ENCODE measurements around the gene TANK. TPM values are rescaled to one million over a fixed set of nuclear protein-coding genes. Genes with fewer than 3 reads are reported as not detected.
"Not testable (repeated sequence)": the region's sequence is repeated elsewhere in the genome, so short reads cannot be mapped to it uniquely, and the experiment has no call there.

The TANK gene
- total RNA-seq, 6 donors from 2014 or later, result 41.9 to 214 (median 75.0) TPM

DNA sequence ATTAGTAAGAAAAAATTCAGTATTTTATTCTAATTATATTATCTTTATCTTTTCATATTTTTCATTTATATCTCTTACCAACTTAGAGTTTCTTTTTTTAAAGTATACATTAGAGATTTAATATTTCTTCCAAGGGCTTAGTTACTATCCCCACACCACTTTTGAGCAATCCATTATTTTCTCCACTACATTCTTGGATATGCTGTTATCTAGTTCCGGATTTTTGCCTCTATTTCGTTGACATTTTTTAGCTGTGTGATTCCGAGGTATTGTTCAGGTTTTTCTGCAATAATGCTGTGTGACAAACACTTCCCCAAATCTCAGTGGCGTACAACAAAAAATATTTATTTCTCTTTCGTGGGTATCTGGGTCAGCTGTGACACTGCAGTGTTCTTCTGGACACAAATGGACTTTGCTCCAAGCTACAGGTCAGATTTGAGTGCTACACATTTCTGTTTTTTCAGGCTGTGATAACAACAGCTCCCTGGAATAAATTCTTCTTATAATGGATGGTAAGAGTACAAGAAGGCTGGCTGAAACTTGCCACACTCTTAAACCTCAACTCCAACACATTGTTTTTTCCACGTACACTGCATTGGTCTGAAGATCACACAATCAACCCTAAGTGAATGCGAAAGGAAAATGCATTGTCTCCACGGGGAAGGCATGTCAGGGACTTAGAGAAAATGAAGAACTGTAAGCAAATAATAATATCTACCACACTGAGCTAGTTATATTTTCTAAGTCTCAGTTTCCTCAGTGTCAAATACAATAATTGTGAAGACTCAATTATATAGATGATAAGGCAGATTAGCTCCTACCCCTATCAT, 97.1 kb downstream of the TANK start:
- H3K9me3 ChIP-seq, result no peaks in the 10 kb centered on the region
- no peaks in the 10 kb centered on the region for H3K36me3 ChIP-seq
- WGBS, 2 donors, result 86 to 88% methylated on average over 8 of the region's 8 CpGs
- no peaks in the 10 kb centered on the region for H3K27me3 ChIP-seq
- ATAC-seq (ENCODE audit: low FRiP score in 2 of 2) (no peak), DNase-seq (no peak)
- no peaks in the 10 kb centered on the region for H3K4me1 ChIP-seq
- H3K4me3 ChIP-seq, result no peak overlapping the region
- no peak overlapping the region for H3K27ac ChIP-seq
- TF ChIP-seq POLR2A (IDR thresholded peaks at IDR 0.05) (no peak), EP300 (IDR thresholded peaks at IDR 0.05) (no peak), POLR2AphosphoS5 (IDR thresholded peaks at IDR 0.05) (no peak)
- TF ChIP-seq, protein P1, sequence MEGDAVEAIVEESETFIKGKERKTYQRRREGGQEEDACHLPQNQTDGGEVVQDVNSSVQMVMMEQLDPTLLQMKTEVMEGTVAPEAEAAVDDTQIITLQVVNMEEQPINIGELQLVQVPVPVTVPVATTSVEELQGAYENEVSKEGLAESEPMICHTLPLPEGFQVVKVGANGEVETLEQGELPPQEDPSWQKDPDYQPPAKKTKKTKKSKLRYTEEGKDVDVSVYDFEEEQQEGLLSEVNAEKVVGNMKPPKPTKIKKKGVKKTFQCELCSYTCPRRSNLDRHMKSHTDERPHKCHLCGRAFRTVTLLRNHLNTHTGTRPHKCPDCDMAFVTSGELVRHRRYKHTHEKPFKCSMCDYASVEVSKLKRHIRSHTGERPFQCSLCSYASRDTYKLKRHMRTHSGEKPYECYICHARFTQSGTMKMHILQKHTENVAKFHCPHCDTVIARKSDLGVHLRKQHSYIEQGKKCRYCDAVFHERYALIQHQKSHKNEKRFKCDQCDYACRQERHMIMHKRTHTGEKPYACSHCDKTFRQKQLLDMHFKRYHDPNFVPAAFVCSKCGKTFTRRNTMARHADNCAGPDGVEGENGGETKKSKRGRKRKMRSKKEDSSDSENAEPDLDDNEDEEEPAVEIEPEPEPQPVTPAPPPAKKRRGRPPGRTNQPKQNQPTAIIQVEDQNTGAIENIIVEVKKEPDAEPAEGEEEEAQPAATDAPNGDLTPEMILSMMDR (IDR thresholded peaks at IDR 0.05), result no peak

DNA sequence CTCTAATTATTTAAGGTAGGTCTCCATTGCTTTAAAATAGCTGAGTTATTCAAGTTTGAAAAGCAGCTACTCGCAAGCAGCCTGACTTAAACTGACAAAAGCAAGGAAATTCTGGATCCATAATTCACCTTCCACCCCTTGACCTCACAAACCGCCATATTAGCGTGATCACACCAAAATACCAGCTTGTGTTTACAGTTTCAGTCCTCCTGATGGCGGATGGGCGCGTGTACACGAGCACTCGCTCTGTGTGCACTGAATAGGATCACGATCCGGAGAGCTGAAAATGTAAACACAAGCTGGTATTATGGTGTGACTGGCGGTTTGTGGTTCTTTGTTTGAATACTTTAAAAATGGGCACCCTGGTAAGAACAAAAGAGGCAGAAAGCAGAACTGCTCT, 105.6 kb downstream of the TANK start:
- 91 to 93% methylated on average over 11 of the region's 11 CpGs for WGBS, 2 donors
- no peak overlapping the region for H3K27ac ChIP-seq

DNA sequence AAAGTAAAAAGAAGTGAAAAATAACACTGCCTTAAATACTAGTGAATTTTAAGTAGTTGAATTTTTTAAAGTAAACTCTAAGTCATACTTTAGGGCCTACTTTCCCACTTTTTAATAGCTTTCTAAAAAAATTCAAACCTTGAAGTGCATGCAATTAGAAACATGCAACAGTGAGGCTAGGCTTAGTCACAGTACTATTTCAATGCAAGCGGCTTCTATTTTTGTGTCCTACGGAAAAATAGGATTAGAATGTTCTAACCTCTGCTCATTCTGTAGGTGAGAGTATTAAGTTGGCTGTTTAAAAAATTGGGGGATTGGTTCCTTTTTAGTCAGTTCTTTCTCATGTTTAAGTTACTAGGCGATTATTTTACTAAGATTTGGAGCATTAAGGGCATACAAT, 108.9 kb downstream of the TANK start:
- DNase-seq, result no peak

More for the DNA sequence above, 105.6 kb downstream of the TANK start:
- H3K4me3 ChIP-seq, result no peak overlapping the region
- H3K4me1 ChIP-seq, result no peaks in the 10 kb centered on the region
- H3K36me3 ChIP-seq, result no peaks in the 10 kb centered on the region
- TF ChIP-seq, protein P1 (IDR thresholded peaks at IDR 0.05), result no peak
- TF ChIP-seq EP300 (IDR thresholded peaks at IDR 0.05), result no peak
- TF ChIP-seq POLR2AphosphoS5 (IDR thresholded peaks at IDR 0.05), result no peak
- no peak for TF ChIP-seq POLR2A (IDR thresholded peaks at IDR 0.05)
- ATAC-seq (ENCODE audit: low FRiP score in 2 of 2), result no peak
- no peak for DNase-seq
- no peaks in the 10 kb centered on the region for H3K27me3 ChIP-seq
- no peaks in the 10 kb centered on the region for H3K9me3 ChIP-seq

DNA sequence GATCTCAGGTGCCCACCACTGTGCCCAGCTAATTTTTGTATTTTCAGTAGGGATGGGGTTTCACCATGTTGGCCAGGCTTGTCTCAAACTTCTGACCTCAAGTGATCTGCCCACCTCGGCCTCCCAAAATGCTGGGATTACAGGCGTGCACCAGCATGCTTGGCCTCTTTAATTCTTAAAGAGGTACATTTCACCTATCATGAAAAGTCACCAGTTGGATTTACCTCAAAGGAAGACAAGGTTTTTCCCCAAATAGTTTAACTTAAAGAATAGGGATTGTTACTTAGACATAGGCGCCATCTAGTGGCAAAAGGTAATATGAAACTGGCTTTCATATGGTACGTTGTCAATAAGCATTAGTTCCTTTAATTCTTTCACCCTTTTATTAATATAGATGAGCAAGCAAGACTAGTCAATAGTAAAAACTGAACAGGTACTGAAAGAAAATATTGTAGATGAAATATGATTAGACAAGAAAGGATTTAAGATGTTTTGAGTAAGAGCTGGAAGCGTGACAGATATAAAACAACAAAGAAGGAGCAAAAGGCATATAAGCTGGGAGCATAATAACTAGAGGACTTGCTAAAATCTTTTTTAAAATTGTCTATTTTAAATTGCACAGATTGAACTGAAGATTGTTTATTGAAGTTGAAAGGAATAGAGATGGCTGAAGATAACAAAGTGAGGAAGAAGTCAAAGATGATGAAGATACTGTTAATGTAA, 113.0 kb downstream of the TANK start:
- Histone ChIP-seq H3K4me1 (no peaks in the 10 kb centered on the region), H3K9me3 (peaks cover 0 to 3% (median 0%) of the 10 kb centered on the region in 4 donors), H3K27ac (no peak overlapping the region), H3K4me3 (no peak overlapping the region), H3K36me3 (no peaks in the 10 kb centered on the region), H3K27me3 (no peaks in the 10 kb centered on the region)
- WGBS, 2 donors, result 43 to 52% methylated on average over 5 of the region's 5 CpGs
- ATAC-seq (ENCODE audit: low FRiP score in 2 of 2), result peak in 1 of 2 donors; percentile 60
- TF ChIP-seq POLR2A (IDR thresholded peaks at IDR 0.05), result no peak
- TF ChIP-seq, protein P1 (IDR thresholded peaks at IDR 0.05), result peak; percentile 43 to 72 (median 62)
- DNase-seq, result no peak

More for the DNA sequence above, 108.9 kb downstream of the TANK start:
- no peak for ATAC-seq (ENCODE audit: low FRiP score in 2 of 2)
- Histone ChIP-seq H3K27ac (no peak overlapping the region), H3K27me3 (no peaks in the 10 kb centered on the region), H3K4me1 (no peaks in the 10 kb centered on the region), H3K4me3 (no peak overlapping the region), H3K9me3 (peaks cover 0 to 3% (median 0%) of the 10 kb centered on the region in 4 donors), H3K36me3 (no peaks in the 10 kb centered on the region)
- WGBS, 2 donors, result 94 to 95% methylated on average over 3 of the region's 3 CpGs
- TF ChIP-seq POLR2A (IDR thresholded peaks at IDR 0.05), result no peak
- no peak for TF ChIP-seq EP300 (IDR thresholded peaks at IDR 0.05)
- no peak for TF ChIP-seq POLR2AphosphoS5 (IDR thresholded peaks at IDR 0.05)
- TF ChIP-seq, protein P1 (IDR thresholded peaks at IDR 0.05), result no peak

DNA sequence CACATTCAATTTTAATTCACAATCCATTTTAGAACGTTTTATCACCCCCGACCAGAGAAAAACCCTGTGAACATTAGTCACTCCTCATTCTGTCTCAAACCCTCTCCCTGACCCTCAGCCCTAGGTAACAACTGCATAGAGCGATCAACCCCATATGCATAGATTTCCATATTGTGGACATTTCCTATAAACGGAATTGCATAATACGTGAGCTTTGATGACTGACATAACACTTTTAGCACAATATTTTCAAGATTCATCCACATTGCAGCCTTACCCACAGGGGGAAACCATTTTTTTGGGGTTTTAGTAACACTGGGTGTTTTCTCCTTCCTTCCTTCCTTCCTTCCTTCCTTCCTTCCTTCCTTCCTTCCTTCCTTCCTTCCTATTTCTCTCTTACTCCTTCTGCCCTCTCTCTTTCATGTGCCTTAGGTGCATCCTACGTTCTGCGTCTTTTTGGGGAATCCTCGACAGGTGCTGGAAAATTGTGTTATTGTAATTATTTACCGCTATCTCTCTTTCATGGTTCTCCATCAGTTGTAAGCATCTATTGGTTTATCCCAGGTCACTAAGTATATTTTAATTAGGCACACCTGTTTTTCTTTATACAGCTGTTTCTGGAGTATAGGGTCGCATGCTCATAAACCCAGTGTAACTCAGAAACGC, 118.5 kb downstream of the TANK start:
- not testable (repeated sequence) for H3K27me3 ChIP-seq; H3K4me1 ChIP-seq; H3K4me3 ChIP-seq; DNase-seq; H3K27ac ChIP-seq; ATAC-seq (ENCODE audit: low FRiP score in 2 of 2); H3K9me3 ChIP-seq; H3K36me3 ChIP-seq
- 69 to 70% methylated on average over 11 of the region's 11 CpGs for WGBS, 2 donors

DNA sequence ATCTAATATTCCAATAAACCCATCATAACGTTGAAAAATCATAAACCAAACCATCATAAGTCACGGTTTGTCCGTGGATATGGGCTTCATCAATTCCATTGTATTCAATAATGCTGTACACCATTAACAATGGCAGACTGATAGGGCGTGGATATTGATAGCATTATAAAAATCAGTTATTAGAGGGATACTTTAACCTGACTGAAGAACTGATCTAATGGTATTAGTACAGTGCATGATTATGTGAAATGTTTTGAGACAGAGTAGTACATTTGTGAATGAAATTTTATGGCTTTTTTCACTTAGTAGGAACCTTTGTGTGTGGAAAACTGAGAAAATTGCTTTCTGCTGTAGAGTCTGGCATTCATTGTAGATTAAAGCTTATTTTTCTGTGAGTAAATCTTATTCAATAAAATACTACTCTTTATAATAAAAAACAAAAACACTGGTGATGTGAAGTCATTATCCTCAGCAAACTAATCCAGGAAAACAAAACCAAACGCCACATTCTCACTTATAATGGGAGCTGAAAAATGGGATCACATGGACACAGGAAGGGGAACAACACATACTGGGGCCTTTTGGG, 119.1 kb downstream of the TANK start:
- not testable (repeated sequence) for H3K4me1 ChIP-seq; H3K27me3 ChIP-seq; ATAC-seq (ENCODE audit: low FRiP score in 2 of 2); H3K36me3 ChIP-seq; H3K4me3 ChIP-seq; DNase-seq; H3K9me3 ChIP-seq; H3K27ac ChIP-seq
- 78 to 79% methylated on average over 5 of the region's 5 CpGs for WGBS, 2 donors

DNA sequence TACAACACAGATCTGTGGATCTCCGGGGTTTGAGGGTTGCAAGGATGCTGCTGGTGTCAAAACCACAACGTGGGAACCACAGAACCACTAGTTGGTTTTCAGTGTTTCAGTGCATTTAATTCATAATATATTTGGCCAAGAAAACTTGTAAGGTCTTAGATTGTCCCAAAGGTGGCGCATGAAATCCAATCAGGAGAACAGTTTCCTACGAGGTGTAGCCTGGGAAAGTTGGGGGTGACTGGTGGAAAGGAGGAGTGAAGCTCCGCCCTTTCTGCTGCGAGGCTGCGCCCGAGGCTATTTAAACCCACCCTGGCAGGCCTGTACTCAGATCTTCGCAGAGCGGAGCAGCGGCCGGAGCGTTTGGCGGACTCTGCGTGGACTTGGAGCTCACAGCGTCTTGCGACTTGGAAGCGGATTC, 120.7 kb downstream of the TANK start:
- not testable (repeated sequence) for H3K27ac ChIP-seq; H3K4me1 ChIP-seq; H3K4me3 ChIP-seq; ATAC-seq (ENCODE audit: low FRiP score in 2 of 2); H3K27me3 ChIP-seq; H3K9me3 ChIP-seq; H3K36me3 ChIP-seq
- 80 to 83% methylated on average over 18 of the region's 18 CpGs for WGBS, 2 donors
- peak; percentile 70 to 94 for DNase-seq
